ENCODE measurements around the gene AREG. TPM values are rescaled to one million over a fixed set of nuclear protein-coding genes. Genes with fewer than 3 reads are reported as not detected.

Gene AREG
- total RNA-seq, 1 experiment from 2014 or later, result 4.5 TPM

DNA sequence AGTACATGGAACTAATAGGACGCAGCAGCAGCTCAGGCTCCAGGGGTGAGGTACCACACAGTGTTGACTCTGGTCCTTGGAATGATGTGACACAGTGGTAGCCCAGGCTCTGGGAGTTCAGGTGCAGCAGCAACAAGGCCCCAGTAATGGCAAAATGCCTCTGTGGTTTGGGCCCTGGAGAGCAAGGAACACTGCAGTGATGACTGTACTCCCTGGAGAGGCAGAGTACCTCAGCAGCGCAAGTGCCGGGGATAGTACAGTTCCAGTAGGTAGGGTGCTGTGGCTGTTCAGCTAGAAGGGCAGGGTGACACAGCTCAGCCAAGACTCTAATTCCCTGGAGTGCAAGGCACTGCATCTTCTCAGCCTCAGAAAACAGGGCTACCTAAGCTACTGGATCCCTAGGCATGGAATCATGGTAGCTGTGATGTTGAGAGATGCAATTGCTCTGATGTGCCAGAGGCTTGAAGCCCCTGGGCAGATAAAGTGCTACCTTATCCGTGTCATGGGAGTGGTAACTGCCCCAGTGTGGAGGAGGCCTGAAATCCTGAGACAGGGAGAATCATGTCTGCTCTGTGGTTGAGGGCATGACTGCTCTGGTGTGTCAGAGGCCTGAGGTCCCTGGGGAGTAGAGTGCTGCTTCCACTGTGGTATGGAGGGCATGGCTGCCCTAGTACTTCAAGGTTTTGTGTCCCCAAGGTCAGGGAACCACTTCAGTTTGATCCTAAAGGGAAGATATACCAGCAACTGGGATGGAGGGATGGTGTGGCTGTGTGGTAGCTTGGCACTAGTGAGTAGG lies 55.2 kb downstream of the AREG start:
- no peak for TF ChIP-seq EZH2 (IDR thresholded peaks at IDR 0.05; ENCODE audit: low read depth)
- TF ChIP-seq, protein P1, sequence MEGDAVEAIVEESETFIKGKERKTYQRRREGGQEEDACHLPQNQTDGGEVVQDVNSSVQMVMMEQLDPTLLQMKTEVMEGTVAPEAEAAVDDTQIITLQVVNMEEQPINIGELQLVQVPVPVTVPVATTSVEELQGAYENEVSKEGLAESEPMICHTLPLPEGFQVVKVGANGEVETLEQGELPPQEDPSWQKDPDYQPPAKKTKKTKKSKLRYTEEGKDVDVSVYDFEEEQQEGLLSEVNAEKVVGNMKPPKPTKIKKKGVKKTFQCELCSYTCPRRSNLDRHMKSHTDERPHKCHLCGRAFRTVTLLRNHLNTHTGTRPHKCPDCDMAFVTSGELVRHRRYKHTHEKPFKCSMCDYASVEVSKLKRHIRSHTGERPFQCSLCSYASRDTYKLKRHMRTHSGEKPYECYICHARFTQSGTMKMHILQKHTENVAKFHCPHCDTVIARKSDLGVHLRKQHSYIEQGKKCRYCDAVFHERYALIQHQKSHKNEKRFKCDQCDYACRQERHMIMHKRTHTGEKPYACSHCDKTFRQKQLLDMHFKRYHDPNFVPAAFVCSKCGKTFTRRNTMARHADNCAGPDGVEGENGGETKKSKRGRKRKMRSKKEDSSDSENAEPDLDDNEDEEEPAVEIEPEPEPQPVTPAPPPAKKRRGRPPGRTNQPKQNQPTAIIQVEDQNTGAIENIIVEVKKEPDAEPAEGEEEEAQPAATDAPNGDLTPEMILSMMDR (conservative IDR thresholded peaks at IDR 0.05), result no peak
- no peak overlapping the region for H3K4me3 ChIP-seq
- H3K27ac ChIP-seq, result no peak overlapping the region
- intact Hi-C loops (cut with micrococcal nuclease; ENCODE audit: unreplicated experiment), result no loop called here
- H3F3A ChIP-seq (ENCODE audit: insufficient read depth, low read depth), result no peaks in the 10 kb centered on the region
- no TSS peak for BruUV-seq (replicated peaks)
- DNase-seq, result no peak
- H4K20me1 ChIP-seq (ENCODE audit: insufficient read depth), result no peaks in the 10 kb centered on the region
- H3K27me3 ChIP-seq (ENCODE audit: insufficient read depth, low read depth), result no peaks in the 10 kb centered on the region
- POLR2A ChIA-PET (ENCODE audit: unreplicated experiment), result no interaction called here
- H3K9me2 ChIP-seq (ENCODE audit: insufficient read depth), result no peaks in the 10 kb centered on the region
- H3K9me3 ChIP-seq (ENCODE audit: insufficient read depth, low read depth), result no peaks in the 10 kb centered on the region
- no peak overlapping the region for H2AFZ ChIP-seq
- no peaks in the 10 kb centered on the region for H3K79me2 ChIP-seq (ENCODE audit: low read depth)
- H3K36me3 ChIP-seq (ENCODE audit: low read depth), result no peaks in the 10 kb centered on the region
- H3K4me2 ChIP-seq, result no peak overlapping the region
- no peaks in the 10 kb centered on the region for H3K4me1 ChIP-seq (replicated peaks; ENCODE audit: insufficient read depth)
- CTCF ChIA-PET, result no interaction called here

DNA sequence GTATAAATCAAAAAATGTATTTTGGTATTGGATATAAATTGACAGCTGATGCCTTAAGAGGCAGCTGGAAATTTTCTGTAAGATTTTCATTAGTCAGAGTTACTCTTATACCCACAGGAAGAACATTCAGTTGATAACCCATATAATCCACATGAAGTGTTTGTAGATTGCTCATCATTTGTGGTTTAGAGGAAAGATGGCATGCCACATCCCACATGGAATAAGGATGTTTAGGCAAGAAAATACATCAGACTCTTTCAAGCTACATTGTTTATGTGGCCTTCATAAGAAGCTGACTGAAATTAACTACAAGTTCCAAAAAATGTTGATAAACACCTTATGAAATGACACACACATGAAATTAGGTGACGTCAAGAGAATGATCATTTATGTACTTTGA lies 56.6 kb downstream of the AREG start:
- Histone ChIP-seq H2AFZ (no peak overlapping the region), H3K9me3 (ENCODE audit: insufficient read depth, low read depth) (no peaks in the 10 kb centered on the region), H3F3A (ENCODE audit: insufficient read depth, low read depth) (no peaks in the 10 kb centered on the region), H3K36me3 (ENCODE audit: low read depth) (no peaks in the 10 kb centered on the region), H3K4me1 (replicated peaks; ENCODE audit: insufficient read depth) (no peaks in the 10 kb centered on the region), H3K4me2 (no peak overlapping the region), H3K27ac (no peak overlapping the region), H3K9me2 (ENCODE audit: insufficient read depth) (no peaks in the 10 kb centered on the region), H3K4me3 (no peak overlapping the region), H3K27me3 (ENCODE audit: insufficient read depth, low read depth) (no peaks in the 10 kb centered on the region), H3K79me2 (ENCODE audit: low read depth) (no peaks in the 10 kb centered on the region), H4K20me1 (ENCODE audit: insufficient read depth) (no peaks in the 10 kb centered on the region)
- intact Hi-C loops (cut with micrococcal nuclease; ENCODE audit: unreplicated experiment), result no loop called here
- TF ChIP-seq, protein P1 (conservative IDR thresholded peaks at IDR 0.05), result no peak
- no peak for TF ChIP-seq EZH2 (IDR thresholded peaks at IDR 0.05; ENCODE audit: low read depth)
- ChIA-PET POLR2A (ENCODE audit: unreplicated experiment) (no interaction called here), CTCF (no interaction called here)
- no TSS peak for BruUV-seq (replicated peaks)
- DNase-seq, result no peak

DNA sequence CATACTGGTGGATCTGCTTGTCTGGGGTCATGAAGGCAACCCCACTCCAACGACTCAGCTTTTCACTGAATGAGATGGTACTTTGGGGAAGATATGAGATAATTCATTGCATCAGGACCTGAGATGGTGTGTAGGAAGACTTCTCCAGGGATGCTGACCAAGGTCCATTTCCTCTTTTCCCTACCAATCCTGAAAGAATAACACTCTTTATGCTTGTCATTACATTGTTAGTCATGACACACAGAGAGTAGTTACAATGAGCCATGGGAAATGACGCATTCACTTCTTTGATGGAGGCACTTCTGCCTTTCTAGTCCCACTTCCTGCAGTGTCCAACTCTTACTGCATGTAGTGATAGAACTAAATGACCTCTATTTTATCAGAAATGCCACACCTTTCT lies 58.6 kb downstream of the AREG start:
- CTCF ChIA-PET, result no interaction called here
- DNase-seq, result no peak
- Histone ChIP-seq H3F3A (ENCODE audit: insufficient read depth, low read depth) (no peaks in the 10 kb centered on the region), H3K9me3 (ENCODE audit: insufficient read depth, low read depth) (no peaks in the 10 kb centered on the region), H3K4me2 (no peak overlapping the region), H4K20me1 (ENCODE audit: insufficient read depth) (no peaks in the 10 kb centered on the region), H3K79me2 (ENCODE audit: low read depth) (no peaks in the 10 kb centered on the region), H3K4me1 (replicated peaks; ENCODE audit: insufficient read depth) (no peaks in the 10 kb centered on the region), H2AFZ (no peak overlapping the region), H3K9me2 (ENCODE audit: insufficient read depth) (no peaks in the 10 kb centered on the region), H3K36me3 (ENCODE audit: low read depth) (no peaks in the 10 kb centered on the region), H3K4me3 (no peak overlapping the region), H3K27ac (no peak overlapping the region), H3K27me3 (ENCODE audit: insufficient read depth, low read depth) (no peaks in the 10 kb centered on the region)
- POLR2A ChIA-PET (ENCODE audit: unreplicated experiment), result no interaction called here
- intact Hi-C loops (cut with micrococcal nuclease; ENCODE audit: unreplicated experiment), result no loop called here
- no TSS peak for BruUV-seq (replicated peaks)
- TF ChIP-seq EZH2 (IDR thresholded peaks at IDR 0.05; ENCODE audit: low read depth), result no peak
- TF ChIP-seq, protein P1 (conservative IDR thresholded peaks at IDR 0.05), result no peak
